ENCODE data around the gene PRICKLE3. TPM values are rescaled to one million over a fixed set of nuclear protein-coding genes. Genes with fewer than 3 reads are reported as not detected.

The PRICKLE3 gene
- polyA plus RNA-seq, 1 donor = 5.7 TPM

- Histone ChIP-seq H3K36me3 (ENCODE audit: control insufficient read depth, insufficient read depth, low read length) (no peaks in the 10 kb centered on the region), H3K9me3 (ENCODE audit: control insufficient read depth, low read depth, low read length) (no peaks in the 10 kb centered on the region), H3K4me3 (ENCODE audit: low read length) (no peak overlapping the region), H3K4me1 (ENCODE audit: control insufficient read depth, insufficient read depth, low read length) (peaks cover 6% of the 10 kb centered on the region), H3K27ac (ENCODE audit: low read length) (no peak overlapping the region), H3K27me3 (ENCODE audit: control insufficient read depth, insufficient read depth, low read length) (no peaks in the 10 kb centered on the region)
- no CpG with 5 or more reads among the region's 2 CpGs for WGBS (ENCODE audit: insufficient coverage, low lambda C conversion rate)
- DNase-seq = no peak
These were observed 7.4 kb upstream of the PRICKLE3 start for GRCh38 chrX:49193542-49193964.

GRCh38 chrX:49192722-49193328, 6.7 kb upstream of the PRICKLE3 start:
- WGBS (ENCODE audit: insufficient coverage, low lambda C conversion rate) = no CpG with 5 or more reads among the region's 10 CpGs
- Histone ChIP-seq H3K4me1 (ENCODE audit: control insufficient read depth, insufficient read depth, low read length) (peaks cover 6% of the 10 kb centered on the region), H3K27ac (ENCODE audit: low read length) (no peak overlapping the region), H3K4me3 (ENCODE audit: low read length) (no peak overlapping the region), H3K27me3 (ENCODE audit: control insufficient read depth, insufficient read depth, low read length) (no peaks in the 10 kb centered on the region), H3K9me3 (ENCODE audit: control insufficient read depth, low read depth, low read length) (no peaks in the 10 kb centered on the region), H3K36me3 (ENCODE audit: control insufficient read depth, insufficient read depth, low read length) (no peaks in the 10 kb centered on the region)
- peak in 1 of 2 donors; percentile 16 for DNase-seq

- Histone ChIP-seq H3K27me3 (ENCODE audit: control insufficient read depth, insufficient read depth, low read length) (no peaks in the 10 kb centered on the region), H3K36me3 (ENCODE audit: control insufficient read depth, insufficient read depth, low read length) (no peaks in the 10 kb centered on the region), H3K9me3 (ENCODE audit: control insufficient read depth, low read depth, low read length) (no peaks in the 10 kb centered on the region), H3K4me3 (ENCODE audit: low read length) (peak overlapping the region; percentile 77), H3K4me1 (ENCODE audit: control insufficient read depth, insufficient read depth, low read length) (peaks cover 8% of the 10 kb centered on the region), H3K27ac (ENCODE audit: low read length) (peak overlapping the region; percentile 89)
- no CpG with 5 or more reads among the region's 34 CpGs for WGBS (ENCODE audit: insufficient coverage, low lambda C conversion rate)
- no peak for DNase-seq
These were observed 5.4 kb upstream of the PRICKLE3 start for GRCh38 chrX:49191574-49192011.

- peak; percentile 97 to 99 for DNase-seq
- H3K27ac ChIP-seq (ENCODE audit: low read length) = peak overlapping the region; percentile 89
- H3K4me3 ChIP-seq (ENCODE audit: low read length) = peak overlapping the region; percentile 77
- no peaks in the 10 kb centered on the region for H3K36me3 ChIP-seq (ENCODE audit: control insufficient read depth, insufficient read depth, low read length)
- no peaks in the 10 kb centered on the region for H3K9me3 ChIP-seq (ENCODE audit: control insufficient read depth, low read depth, low read length)
- WGBS (ENCODE audit: insufficient coverage, low lambda C conversion rate) = 0% methylated on average over 3 of the region's 32 CpGs
- peaks cover 11% of the 10 kb centered on the region for H3K4me1 ChIP-seq (ENCODE audit: control insufficient read depth, insufficient read depth, low read length)
- no peaks in the 10 kb centered on the region for H3K27me3 ChIP-seq (ENCODE audit: control insufficient read depth, insufficient read depth, low read length)
These were observed 4.8 kb upstream of the PRICKLE3 start for GRCh38 chrX:49190821-49191573.

GRCh38 chrX:49189606-49190005, 3.4 kb upstream of the PRICKLE3 start:
- peaks cover 11% of the 10 kb centered on the region for H3K4me1 ChIP-seq (ENCODE audit: control insufficient read depth, insufficient read depth, low read length)
- no peaks in the 10 kb centered on the region for H3K27me3 ChIP-seq (ENCODE audit: control insufficient read depth, insufficient read depth, low read length)
- no peaks in the 10 kb centered on the region for H3K36me3 ChIP-seq (ENCODE audit: control insufficient read depth, insufficient read depth, low read length)
- no CpG with 5 or more reads among the region's 6 CpGs for WGBS (ENCODE audit: insufficient coverage, low lambda C conversion rate)
- no peak for DNase-seq
- no peak overlapping the region for H3K27ac ChIP-seq (ENCODE audit: low read length)
- H3K4me3 ChIP-seq (ENCODE audit: low read length) = no peak overlapping the region
- H3K9me3 ChIP-seq (ENCODE audit: control insufficient read depth, low read depth, low read length) = no peaks in the 10 kb centered on the region

- peaks cover 15% of the 10 kb centered on the region for H3K4me1 ChIP-seq (ENCODE audit: control insufficient read depth, insufficient read depth, low read length)
- no CpG with 5 or more reads among the region's 8 CpGs for WGBS (ENCODE audit: insufficient coverage, low lambda C conversion rate)
- no peak overlapping the region for H3K4me3 ChIP-seq (ENCODE audit: low read length)
- no peak for DNase-seq
- H3K27ac ChIP-seq (ENCODE audit: low read length) = no peak overlapping the region
- H3K9me3 ChIP-seq (ENCODE audit: control insufficient read depth, low read depth, low read length) = no peaks in the 10 kb centered on the region
- H3K36me3 ChIP-seq (ENCODE audit: control insufficient read depth, insufficient read depth, low read length) = peaks cover under 1% of the 10 kb centered on the region
- H3K27me3 ChIP-seq (ENCODE audit: control insufficient read depth, insufficient read depth, low read length) = no peaks in the 10 kb centered on the region
These were observed 2.4 kb upstream of the PRICKLE3 start for GRCh38 chrX:49188468-49189076.

GRCh38 chrX:49187526-49187925, 1.4 kb upstream of the PRICKLE3 start:
- no CpG with 5 or more reads among the region's 10 CpGs for WGBS (ENCODE audit: insufficient coverage, low lambda C conversion rate)
- peaks cover 15% of the 10 kb centered on the region for H3K4me1 ChIP-seq (ENCODE audit: control insufficient read depth, insufficient read depth, low read length)
- no peaks in the 10 kb centered on the region for H3K27me3 ChIP-seq (ENCODE audit: control insufficient read depth, insufficient read depth, low read length)
- no peak for DNase-seq
- no peaks in the 10 kb centered on the region for H3K9me3 ChIP-seq (ENCODE audit: control insufficient read depth, low read depth, low read length)
- no peak overlapping the region for H3K27ac ChIP-seq (ENCODE audit: low read length)
- H3K4me3 ChIP-seq (ENCODE audit: low read length) = no peak overlapping the region
- peaks cover 4% of the 10 kb centered on the region for H3K36me3 ChIP-seq (ENCODE audit: control insufficient read depth, insufficient read depth, low read length)

- no CpG with 5 or more reads among the region's 15 CpGs for WGBS (ENCODE audit: insufficient coverage, low lambda C conversion rate)
- H3K27ac ChIP-seq (ENCODE audit: low read length) = no peak overlapping the region
These were observed 838 bp upstream of the PRICKLE3 start for GRCh38 chrX:49187028-49187394.

GRCh38 chrX:49184294-49185281, 1.6 kb downstream of the PRICKLE3 start:
- Histone ChIP-seq H3K27ac (ENCODE audit: low read length) (peak overlapping the region; percentile 74), H3K27me3 (ENCODE audit: control insufficient read depth, insufficient read depth, low read length) (no peaks in the 10 kb centered on the region), H3K9me3 (ENCODE audit: control insufficient read depth, low read depth, low read length) (no peaks in the 10 kb centered on the region), H3K4me1 (ENCODE audit: control insufficient read depth, insufficient read depth, low read length) (peaks cover 12% of the 10 kb centered on the region), H3K36me3 (ENCODE audit: control insufficient read depth, insufficient read depth, low read length) (peaks cover 10% of the 10 kb centered on the region), H3K4me3 (ENCODE audit: low read length) (peak overlapping the region; percentile 68)
- WGBS (ENCODE audit: insufficient coverage, low lambda C conversion rate) = no CpG with 5 or more reads among the region's 46 CpGs
- DNase-seq = peak; percentile 90 to 91

More at GRCh38 chrX:49187028-49187394, 838 bp upstream of the PRICKLE3 start:
- Histone ChIP-seq H3K4me1 (ENCODE audit: control insufficient read depth, insufficient read depth, low read length) (peaks cover 15% of the 10 kb centered on the region), H3K27me3 (ENCODE audit: control insufficient read depth, insufficient read depth, low read length) (no peaks in the 10 kb centered on the region), H3K4me3 (ENCODE audit: low read length) (no peak overlapping the region), H3K9me3 (ENCODE audit: control insufficient read depth, low read depth, low read length) (no peaks in the 10 kb centered on the region), H3K36me3 (ENCODE audit: control insufficient read depth, insufficient read depth, low read length) (peaks cover 4% of the 10 kb centered on the region)
- DNase-seq = no peak

Measured in large intestine (tissue), 3 donors.